NCI-H345 treated with DMSO at 0.1 percent for 48 hours (cell line): ENCODE results near the gene HIRIP3.
"Not testable (repeated sequence)": the region's sequence is repeated elsewhere in the genome, so short reads cannot be mapped to it uniquely, and the experiment has no call there.

Source experiments
- DNase-seq: peaks from one replicate; lab custom pipeline; 2025; ENCODE audit not compliant: unreplicated experiment; lab: John Stamatoyannopoulos, UW

HIRIP3 gene, protein sequence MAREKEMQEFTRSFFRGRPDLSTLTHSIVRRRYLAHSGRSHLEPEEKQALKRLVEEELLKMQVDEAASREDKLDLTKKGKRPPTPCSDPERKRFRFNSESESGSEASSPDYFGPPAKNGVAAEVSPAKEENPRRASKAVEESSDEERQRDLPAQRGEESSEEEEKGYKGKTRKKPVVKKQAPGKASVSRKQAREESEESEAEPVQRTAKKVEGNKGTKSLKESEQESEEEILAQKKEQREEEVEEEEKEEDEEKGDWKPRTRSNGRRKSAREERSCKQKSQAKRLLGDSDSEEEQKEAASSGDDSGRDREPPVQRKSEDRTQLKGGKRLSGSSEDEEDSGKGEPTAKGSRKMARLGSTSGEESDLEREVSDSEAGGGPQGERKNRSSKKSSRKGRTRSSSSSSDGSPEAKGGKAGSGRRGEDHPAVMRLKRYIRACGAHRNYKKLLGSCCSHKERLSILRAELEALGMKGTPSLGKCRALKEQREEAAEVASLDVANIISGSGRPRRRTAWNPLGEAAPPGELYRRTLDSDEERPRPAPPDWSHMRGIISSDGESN

DNA sequence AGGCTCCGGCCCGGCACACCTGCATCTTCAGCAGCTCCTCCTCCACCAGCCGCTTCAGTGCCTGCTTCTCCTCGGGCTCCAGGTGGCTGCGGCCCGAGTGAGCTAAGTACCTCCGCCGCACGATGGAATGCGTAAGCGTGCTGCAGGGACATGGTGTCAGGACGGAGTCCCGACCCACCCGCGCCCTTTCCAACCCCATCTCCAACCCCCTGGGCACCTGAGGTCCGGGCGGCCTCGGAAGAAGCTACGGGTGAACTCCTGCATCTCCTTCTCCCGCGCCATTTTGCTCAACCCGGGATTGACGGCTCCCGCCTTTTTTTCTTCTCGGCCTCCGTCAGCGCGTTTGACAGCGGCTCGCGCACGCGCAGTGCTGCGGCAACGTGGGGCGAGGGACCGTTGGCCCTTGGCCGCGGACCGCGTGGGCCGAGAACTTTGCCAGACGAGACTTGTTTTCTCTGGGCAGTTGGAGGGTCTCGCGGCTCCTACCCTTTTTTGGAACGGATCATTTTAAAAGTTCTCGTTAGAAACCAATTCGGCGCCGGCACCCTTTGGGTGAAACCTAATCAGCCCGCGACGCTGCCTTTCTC lies at the start of gene HIRIP3:
Gene HIRIP3 (minus strand): TSS at position 294 of the 587 bp plus-strand sequence. CDS start 12 bp downstream, at position 282.
- peak; percentile 91 for DNase-seq

DNA sequence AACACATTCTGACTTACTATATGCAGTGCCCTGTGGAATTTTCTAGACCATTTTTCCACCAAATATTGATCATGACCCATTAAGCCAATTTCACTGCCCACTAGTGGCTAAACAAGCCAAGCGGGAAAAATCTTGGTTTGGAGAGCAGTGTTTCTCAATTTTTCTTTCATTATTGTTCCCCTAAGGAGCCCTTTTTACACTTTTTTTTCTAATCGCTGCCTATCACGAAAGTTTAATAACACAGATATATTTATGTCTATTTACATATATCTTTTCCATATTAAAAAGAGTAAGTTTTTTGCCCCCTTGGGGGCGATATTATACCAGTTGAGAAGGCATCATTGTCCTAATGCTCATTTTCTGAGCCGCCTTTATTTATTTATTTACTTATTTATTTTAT lies 46.4 kb upstream of the HIRIP3 start:
- no peak for DNase-seq

DNA sequence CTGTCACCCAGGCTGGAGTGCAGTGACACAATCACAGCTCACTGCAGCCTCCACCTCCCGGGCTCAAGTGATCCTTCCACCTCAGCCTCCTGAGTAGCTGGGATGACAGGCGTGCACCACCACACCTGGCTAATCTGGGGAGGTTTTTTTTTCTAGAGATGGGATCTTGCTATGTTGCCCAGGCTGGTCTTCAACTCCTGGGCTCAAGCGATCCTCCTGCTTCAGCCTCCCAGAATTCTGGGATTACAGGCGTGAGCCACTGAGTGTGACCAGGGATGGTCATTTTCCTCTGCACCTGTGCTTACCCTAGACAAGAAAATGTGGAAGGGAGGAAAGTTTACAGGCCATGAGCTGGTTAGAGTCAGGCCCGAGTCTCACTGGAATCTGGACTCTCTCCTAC lies 45.3 kb upstream of the HIRIP3 start:
- not testable (repeated sequence) for DNase-seq

DNA sequence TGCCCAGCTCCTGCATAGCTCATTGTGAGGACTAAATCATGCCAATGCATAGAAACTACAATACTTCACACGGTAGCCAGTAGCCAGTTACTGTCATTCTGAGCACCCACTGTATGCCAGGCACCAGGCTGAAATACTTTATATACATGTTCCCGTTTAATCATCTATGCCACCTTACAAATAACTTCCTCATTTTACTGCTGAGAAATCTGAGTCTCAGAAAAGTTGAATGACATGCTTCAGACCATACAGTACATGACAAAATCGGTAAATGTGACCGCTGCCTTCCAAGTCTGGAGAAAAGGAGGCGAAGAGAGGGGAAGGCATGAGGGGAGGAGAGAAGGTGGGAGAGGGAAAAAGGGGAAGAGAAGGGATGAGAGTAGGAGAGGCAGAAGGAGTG lies 44.8 kb upstream of the HIRIP3 start:
- DNase-seq: no peak

DNA sequence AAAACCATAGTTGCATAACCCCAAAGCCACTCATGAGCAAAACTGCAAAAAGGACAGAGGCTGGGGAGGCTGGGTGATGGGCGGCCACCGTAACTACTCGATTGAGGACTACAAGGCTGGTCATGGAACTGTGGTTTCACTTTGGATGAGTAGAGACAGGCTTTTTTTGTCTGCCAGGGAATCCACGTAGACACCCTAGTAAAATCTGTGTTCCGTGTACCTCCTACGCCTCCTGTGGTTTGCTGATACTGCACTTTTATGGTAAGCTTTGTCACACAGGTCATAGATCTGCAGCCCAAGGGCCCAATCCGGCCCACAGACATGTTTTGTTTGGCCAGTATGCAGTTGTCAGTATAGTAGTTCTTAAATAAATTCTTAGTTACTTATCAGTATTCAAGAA lies 37.9 kb upstream of the HIRIP3 start:
- DNase-seq: no peak

DNA sequence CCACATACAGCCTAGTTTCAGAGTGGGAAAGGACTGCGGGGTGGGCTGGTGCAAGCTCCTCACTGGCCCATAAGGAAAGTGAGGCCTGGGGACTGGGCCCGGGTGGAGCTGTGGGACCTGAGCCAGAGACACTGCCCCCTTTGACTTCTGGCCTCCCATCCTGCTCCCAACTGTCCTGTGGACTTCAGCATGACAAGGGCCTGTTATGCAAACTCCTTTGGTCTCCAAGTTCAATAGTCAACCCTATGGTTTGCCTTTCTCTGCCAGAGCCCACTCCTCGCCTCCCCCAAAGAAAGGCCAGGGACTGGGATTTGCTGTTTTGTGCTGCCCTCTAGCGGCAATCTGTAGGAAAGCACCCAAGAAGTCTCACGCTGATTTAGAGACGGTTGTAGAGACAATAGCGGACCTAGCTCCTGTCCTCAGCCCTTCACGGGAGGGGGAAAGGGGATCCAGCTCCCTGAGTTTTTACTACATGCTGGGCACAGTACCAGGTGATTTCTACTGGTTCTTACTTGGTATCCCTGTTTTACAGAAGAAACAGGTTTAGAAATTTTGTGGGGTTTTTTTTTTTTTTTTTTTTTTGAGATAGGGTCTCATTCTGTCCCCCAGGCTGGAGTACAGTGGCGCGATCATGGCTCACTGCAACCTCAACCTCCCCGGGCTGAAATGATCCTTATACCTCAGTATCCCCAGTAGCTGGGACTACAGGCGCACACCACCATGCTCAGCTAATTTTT lies 36.8 kb upstream of the HIRIP3 start:
- DNase-seq: peak; percentile 67

DNA sequence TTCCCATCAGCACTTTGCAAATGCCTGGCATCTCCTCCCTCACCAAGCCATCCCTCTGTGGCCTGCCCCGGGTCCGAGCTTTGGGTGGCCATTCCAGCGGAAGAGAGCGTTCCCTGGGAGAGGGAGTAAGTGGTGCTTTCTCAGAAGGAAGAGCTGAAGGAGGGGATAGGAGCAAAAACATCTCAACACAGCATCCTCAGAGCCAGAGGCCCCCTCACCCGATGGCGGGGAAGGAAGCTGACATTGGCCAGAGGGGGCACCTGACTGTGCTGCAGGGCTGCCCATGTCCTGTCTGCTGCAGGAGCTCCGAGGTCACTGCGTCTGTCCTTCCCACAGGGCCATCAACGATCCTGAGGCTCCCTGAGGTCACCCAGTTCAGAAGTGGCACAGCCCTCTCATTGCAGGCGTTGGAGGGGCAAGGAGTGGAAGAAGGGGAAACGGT lies 36.1 kb upstream of the HIRIP3 start:
- no peak for DNase-seq

DNA sequence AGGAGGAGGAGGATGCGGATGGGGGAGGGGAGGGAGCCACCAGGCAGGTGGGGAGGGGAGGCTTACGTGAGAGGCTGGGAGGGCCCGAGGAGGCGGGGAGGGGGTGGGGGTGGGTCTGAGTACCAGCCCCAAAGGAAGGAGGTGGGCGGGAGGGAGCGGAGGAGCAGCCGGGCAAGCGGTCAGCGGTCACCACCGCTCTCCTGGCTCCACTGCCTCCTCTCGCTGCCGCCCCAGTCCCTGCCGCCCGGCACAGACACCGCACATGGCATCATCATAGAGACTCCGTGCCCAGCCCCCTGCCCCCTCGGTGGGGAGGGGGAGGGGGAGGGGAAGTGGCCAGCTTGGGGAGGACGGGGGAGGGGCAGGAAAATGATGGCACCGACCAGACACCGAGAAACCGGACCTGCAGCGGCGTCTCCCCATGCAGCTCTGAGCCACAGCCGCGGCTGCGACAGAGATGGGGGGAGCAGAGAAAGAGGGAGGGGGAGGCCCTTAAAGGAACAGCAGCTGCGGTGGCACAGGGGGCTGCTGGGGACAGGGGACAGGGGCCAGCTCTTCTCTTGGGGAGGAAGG lies 35.5 kb upstream of the HIRIP3 start, which contains the start of gene TLCD3B:
Gene TLCD3B (minus strand): TSS at position 431 of the 573 bp plus-strand sequence. CDS start 744 bp downstream, outside the sequence.
- DNase-seq: no peak

DNA sequence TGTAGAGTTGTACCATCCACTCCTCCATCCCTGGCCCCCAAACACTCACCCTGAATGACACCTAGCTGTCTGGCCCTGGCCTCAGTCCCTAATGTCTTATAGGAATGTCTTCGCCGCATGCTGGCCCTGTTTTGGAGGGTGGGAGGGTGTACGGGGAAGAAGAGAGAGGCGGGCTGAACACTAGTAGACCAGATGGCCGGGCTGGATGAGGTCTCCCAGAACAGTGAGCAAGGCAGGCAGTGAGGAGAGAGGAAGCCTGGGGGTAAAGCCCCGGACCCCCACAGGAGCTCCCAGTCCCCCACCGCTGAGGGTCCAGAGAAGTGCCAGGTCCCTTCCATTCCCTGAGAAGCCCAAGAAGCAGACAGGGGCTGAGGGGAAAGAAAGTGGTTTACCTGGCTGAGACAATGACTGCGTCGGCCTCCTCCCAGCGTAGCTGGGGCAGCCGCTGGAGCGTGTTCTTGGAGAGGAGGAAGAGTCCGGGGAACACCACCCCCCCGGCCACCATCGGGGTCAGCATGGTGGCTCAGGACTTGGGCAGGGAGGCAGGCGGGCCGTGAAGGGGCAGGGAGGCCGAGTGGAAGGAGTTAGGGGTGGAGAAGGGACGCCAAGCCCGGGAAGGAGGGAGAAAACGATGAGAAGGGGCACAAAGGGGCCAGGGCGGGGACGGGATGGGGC lies 34.7 kb upstream of the HIRIP3 start:
- DNase-seq: no peak

DNA sequence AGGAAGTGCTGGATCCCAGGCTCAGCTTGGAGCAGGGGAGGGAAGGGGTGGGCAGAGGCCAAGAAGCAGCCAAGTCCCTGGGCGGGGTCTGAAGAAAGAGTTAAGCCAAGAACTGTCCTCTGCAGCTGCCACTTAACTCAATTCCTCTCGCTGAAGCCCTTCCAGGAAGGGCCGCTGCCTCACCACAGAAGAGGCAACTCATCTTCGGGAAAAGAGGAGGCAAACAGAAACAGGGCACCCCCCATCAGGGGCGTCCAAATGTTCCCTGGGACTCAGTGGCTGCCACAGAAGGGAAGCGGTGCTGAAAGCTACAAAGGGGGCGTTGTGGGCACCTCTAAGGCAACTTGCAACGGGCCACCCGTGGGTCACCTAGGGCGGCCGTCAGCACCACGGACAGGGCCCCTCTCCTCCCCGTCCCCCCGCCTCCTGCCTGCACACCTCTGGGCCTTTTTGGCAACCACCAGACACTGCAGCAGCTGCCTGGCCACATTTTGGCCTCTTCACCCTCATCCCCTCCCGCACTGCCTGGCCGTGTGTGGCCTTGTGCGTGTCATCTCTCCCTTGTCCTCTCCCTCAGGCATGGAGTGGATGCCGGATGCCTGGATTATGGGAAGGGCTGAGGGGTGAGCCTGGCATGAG lies 33.1 kb upstream of the HIRIP3 start:
- no peak for DNase-seq

DNA sequence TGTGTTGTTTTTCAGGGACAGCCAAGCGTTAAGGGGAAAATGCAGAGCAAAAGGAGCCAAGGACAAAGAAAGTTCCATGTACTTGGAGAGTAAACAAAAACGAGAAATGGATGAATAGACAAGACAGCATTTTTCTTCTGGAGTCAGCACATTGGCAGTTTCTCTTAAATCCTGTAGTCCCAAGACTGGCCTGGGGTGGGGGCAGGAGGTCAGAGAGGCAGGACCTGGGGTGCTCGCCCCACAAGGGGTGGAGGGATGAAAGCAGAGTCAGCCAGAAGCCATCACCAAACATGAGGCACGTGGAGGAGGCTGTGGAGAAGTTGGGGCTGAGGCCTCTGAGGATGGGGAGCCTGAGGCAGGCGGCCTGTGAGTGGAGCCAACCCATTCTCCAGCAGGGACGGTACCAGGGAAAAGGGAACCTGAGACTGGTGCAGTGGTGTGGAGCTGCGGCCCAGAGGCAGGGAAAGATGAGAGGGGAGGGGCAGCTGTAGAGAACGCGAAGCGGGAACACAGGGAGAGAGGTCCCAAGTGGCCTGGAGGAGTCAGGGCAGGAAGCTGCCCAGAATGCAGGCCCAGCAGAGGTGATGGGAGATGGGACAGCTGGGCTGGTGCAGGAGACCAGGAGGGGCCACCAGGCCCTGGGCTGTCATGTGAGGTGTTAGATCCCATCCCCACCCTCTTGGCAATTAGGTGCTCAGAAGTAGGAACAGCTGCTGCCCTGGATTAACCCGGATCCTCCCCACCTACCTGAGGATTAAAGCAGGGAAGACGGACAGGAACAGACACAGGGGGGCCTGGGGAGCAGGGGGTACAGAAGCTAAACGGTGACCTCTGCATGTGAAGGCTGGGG lies 32.4 kb upstream of the HIRIP3 start:
- DNase-seq: no peak

DNA sequence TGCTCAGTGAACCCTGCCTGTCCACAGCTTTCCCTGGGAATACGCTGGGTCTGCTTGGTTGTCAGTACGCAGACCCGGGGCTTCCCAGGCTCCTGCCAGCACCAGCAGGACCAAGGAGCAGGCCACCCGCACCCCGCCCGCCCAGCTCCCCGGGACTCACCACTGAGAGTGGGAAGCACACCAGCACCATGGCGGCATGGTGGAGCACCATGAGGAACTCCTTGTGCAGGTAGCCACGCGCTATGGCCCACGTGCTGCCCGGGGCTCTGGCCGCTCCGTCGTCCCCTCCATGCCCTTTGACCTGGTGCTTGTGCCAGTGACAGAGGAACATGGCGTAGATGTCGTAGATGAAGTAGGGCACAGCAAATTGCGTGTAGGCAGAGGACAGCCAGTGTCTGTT lies 31.0 kb upstream of the HIRIP3 start:
- DNase-seq: no peak

DNA sequence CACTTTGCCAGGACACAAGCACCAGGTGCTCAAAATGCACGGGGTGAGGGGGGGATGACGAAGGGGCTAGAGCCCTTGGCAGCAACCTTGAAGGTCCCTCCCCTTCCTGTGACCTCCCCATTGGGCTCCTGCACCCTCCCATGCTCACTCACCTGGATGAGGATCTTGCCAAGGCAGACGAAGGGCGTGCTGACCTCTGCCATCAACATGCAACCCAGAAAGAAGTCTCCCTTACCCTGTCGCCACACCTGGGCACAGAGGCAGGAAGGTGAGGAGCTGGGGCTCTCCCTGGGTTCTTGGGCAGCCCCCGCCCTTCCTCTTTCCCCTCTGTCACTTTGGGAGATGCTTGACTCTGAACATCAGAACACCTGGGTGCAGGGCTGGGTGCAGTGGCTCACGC lies 30.2 kb upstream of the HIRIP3 start:
- DNase-seq: no peak

DNA sequence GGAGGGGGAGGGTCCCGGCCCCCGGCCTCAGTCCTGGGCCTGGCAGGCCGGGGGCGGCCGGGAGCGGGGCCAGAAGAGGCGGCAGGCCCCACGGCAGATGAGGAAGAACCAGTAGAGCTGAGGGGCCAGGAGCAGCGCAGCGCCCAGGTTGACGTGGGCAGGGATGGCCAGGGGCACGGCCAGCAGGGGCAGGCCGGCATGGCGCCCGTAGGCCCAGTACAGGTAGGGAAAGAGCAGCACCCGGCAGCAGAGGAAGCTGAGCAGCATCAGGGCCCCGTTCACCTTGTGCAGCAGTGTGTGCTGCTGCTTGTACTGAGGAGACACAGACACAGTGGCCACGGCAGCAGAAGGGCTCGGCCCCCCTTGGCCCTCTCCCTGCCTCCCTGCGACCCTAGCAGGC lies 29.7 kb upstream of the HIRIP3 start:
- no peak for DNase-seq

DNA sequence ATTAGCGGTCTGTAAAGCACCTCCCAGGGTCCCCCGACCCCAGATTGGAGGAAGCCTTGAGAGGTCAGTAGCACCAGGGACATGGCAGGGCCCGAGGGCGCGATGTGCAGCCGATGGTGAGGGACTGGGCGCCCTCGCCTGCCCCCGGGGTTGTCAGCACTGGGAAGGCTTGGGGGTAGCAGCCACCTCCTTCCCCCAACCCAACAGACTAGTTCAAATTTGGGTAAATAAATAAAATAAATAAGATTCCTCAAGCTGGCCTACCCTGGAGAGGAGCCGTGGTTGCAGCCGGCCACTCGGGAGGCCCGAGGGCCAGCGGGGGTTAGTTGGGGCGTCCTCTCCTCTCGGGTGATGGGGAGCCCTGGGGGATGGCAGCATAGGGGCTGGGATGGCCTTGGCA lies 29.0 kb upstream of the HIRIP3 start:
- no peak for DNase-seq

DNA sequence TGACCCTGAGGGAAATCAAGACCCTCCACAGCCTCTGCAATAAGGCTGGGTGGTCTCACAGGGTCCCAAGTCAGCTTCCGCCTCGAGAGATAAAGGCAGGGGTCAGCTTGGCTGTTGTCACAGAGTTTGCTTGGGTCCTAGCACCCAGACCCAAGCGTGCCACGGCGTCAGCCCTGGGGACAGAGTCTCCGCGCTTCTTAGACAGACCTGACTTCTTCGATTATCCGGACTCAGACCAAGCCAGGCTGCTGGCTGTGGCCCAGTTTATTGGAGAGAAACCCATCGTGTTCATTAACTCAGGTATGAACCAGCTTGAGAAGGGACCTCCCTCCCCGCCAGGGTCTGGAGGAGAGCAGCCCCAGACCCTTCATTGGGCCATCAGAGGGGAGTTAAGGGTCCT lies 28.2 kb upstream of the HIRIP3 start:
- DNase-seq: no peak

DNA sequence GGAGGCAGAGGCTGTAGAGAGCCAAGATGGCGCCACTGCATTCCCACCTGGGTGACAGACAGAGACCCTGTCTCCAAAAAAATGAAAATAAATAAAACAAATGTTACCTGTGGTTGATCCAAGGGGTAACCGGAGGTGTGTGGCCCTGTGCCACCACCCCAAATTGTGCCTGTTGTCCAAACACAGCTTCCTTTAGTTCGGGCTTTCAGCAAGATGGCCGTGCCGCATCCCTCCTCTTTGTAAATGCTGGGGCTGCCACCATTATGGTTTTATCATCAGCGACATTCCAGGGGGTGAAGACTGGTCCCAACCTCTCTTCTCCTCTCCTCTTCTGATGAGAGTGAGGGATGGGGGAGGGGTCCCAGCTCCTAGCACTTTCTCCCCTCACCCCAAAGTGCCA lies 27.5 kb upstream of the HIRIP3 start, which contains the start of gene C16orf92:
Gene C16orf92 (plus strand): TSS at position 312 of the 400 bp plus-strand sequence. CDS start 143 bp downstream, outside the sequence.
- DNase-seq: no peak

DNA sequence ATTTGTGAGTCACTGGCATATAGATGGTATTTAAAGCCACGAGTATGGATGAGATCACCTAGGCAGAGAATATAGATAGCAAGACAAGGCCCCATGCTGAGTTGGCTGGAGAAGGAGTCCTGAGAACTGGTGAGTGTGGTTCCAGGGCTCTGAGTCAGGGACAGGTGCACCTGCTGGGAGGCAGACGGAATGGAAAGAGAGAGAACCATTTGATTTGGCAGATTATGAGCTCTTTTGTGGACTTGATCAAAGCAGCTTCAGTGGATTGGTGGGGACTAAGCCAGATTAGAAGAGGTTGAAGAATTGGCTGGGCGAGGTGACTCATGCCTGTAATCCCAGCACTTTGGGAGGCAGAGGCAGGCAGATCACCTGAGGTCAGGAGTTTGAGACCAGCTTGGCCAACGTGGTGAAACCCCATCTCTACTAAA lies 23.3 kb upstream of the HIRIP3 start:
- DNase-seq: no peak

DNA sequence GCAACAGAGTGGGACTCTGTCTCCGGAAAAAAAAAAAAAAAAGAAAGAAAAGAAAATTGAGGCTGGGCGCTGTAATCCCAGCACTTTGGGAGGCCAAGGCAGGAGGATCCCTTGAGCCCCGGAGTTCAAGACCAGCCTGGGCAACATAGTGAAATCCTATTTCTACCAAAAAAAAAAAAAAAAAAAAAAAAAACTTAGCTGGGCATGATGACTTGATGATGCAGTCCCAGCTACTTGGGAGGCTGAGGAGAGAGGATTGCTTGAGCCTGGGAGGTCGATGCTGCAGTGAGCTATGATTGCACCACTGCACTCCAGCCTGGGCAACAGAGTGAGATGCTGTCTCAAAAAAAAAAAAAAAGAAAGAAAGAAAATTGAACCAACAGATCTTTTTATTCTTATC lies 22.5 kb upstream of the HIRIP3 start:
- not testable (repeated sequence) for DNase-seq
